ENCODE measurements around the gene PSMG2.

The PSMG2 gene

DNA sequence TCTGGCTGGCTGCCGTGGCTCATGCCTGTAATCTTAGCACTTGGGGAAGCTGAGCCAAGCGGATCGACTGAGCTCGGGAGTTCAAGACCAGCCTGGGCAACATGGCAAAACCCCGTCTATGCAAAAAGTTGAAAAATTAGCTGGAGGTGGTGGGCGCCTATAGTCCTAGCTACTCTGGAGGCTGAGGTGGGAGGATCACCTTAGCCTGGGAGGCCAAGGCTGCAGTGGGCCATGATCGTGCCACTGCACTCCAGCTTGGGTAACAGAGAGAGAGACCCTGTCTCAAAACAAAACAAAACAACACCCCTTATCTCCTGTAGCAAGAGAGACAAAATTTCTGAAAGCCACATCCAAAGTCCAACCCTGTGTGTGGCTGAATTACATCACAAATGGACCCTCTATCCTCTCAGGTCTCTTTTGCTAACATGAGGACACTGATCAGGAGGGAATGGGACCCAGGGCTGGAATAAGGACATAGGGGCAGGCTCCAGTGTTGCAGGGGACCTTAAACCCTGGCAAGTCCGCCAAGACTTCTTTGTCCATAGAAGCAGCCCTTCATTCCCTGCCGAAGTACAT lies 64.8 kb downstream of the PSMG2 start:
- DNase-seq = no peak

DNA sequence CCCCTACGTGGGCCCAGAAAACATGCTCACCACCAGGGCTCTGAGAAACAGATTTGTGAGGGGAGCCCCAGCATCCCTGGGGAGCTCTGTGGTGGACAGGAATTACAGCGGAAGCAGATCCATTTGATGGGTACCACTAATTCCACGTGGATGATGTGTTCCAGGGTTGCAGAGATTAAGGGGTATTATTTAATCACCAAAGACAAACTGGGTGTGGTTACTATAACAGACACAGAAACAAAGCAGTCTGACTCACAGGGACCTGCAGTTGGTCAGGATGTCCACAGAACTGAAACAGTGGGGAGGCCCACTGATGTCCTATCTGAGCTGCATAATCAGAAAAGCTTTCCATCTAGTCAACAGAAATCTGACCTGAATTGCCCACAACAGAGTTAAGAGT lies 65.8 kb downstream of the PSMG2 start:
- no peak for DNase-seq

GRCh38 chr18:12769136-12769535 lies 66.3 kb downstream of the PSMG2 start:
- DNase-seq = no peak

GRCh38 chr18:12769644-12770440 lies 67.0 kb downstream of the PSMG2 start:
- DNase-seq = no peak

DNA sequence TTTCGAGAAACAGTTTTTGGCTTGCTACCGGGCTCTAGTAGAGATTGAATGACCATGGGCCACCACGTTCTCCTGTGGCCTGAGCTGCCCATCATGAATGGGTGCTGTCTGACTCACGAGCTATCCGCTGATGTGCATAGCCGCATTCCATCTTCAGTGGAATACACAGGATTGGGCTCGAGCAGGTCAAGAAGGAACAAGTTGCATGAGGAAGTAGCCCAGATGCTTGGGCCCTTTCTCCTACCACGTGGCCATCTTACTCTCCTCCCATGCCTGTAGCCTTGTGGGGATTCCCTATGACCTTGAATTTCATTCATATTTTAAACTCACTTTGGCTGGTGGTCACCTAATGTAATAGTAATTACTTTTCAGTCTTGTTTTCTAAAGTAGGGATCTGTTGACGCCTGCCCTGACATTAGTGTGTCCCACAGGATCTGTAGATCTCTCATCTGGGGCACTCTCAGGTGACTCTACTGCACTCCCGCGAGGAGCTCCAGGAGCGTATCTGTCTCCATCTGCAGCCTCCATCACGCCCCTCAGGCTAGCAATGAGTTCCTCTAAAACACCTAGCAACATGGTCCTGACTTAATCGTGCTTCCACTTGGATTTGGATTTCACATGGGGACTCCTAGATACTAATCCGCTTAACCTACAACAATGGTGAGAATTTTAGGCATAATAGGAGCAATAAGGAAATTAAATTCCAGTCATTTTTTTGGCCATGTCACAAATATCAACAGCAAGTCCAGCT lies 67.8 kb downstream of the PSMG2 start:
- DNase-seq = no peak

DNA sequence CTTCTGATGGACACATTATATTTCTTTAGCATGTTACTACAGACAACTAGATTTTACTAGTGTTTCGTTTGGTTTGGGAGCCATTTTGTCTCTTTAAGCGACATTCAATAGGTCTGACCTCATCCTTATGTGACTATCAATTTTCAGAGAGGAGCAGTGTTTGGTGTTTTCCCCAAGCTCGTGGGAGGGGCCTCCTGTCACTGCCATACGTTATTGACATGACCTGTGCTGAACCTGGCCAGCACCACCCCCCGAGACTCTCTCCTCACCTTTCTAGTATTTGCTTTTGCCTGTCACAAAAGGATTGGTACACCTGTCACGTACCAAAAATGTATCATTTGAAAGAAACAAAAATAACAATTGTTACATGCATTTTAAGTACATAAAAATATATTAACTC lies 69.3 kb downstream of the PSMG2 start:
- DNase-seq = no peak

DNA sequence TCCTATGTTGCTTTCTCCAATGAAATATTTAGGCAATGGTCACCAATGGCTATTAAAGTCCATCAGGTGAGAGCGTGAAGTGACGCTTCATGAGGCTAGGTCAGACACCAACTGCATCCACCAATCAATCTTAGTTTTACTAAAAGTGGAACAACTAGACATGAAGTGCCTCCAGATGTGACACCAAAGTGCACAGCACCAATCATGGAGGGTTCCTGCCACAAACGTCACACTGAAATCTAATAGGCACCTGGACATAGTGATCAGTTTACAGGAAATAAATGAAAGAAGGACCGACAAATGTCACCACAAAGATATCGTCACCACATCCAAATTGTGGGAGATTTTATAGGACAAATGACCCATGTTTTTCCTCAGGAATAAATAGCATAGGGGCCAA lies 70.5 kb downstream of the PSMG2 start:
- no peak for DNase-seq

GRCh38 chr18:12774982-12775381 lies 72.1 kb downstream of the PSMG2 start:
- no peak for DNase-seq

All from stimulated activated naive CD4-positive, alpha-beta T cell treated with Interleukin-2 at 50 U/mL for 16 hours (primary cell).